CMK (cell line): ENCODE data around the gene ITGB3.
A peak's percentile ranks its signal among the peaks of the same experiment; 100 is the strongest.
"Not testable (repeated sequence)": the region's sequence is repeated elsewhere in the genome, so short reads cannot be mapped to it uniquely, and the experiment has no call there.

ENCODE experiments used
- DNase-seq: peaks from one replicate; pipeline ENCODE4 v3.0.0-alpha.2; 2010; ENCODE audit warnings: low read depth

ITGB3 gene

GRCh38 chr17:47223007-47223406, 30.6 kb upstream of the ITGB3 start:
- DNase-seq, result no peak

GRCh38 chr17:47223460-47223859, 30.2 kb upstream of the ITGB3 start:
- no peak for DNase-seq

GRCh38 chr17:47224077-47224476, 29.6 kb upstream of the ITGB3 start:
- DNase-seq, result not testable (repeated sequence)

- no peak for DNase-seq
Measured at GRCh38 chr17:47224966-47225365, 28.7 kb upstream of the ITGB3 start.

GRCh38 chr17:47225436-47225858, 28.2 kb upstream of the ITGB3 start:
- DNase-seq, result no peak

GRCh38 chr17:47225911-47226688, 27.5 kb upstream of the ITGB3 start:
- DNase-seq, result no peak

GRCh38 chr17:47227862-47228261, 25.8 kb upstream of the ITGB3 start:
- DNase-seq, result no peak

GRCh38 chr17:47229535-47230443, 23.8 kb upstream of the ITGB3 start:
- no peak for DNase-seq

- no peak for DNase-seq
Measured at GRCh38 chr17:47230864-47231263, 22.8 kb upstream of the ITGB3 start.

- DNase-seq, result no peak
Measured at GRCh38 chr17:47231334-47231733, 22.3 kb upstream of the ITGB3 start.

GRCh38 chr17:47231866-47232265, 21.8 kb upstream of the ITGB3 start:
- no peak for DNase-seq

GRCh38 chr17:47232465-47232864, 21.2 kb upstream of the ITGB3 start:
- no peak for DNase-seq

- DNase-seq, result no peak
Measured at GRCh38 chr17:47235506-47235905, 18.1 kb upstream of the ITGB3 start.

GRCh38 chr17:47235923-47236322, 17.7 kb upstream of the ITGB3 start:
- DNase-seq, result no peak

- no peak for DNase-seq
Measured at GRCh38 chr17:47237841-47238240, 15.8 kb upstream of the ITGB3 start.

GRCh38 chr17:47238321-47239010, 15.2 kb upstream of the ITGB3 start:
- DNase-seq, result no peak

GRCh38 chr17:47239619-47239966, 14.0 kb upstream of the ITGB3 start:
- no peak for DNase-seq

- peak; percentile 95 for DNase-seq
Measured at GRCh38 chr17:47239967-47240651, 13.5 kb upstream of the ITGB3 start.

GRCh38 chr17:47240806-47241205, 12.8 kb upstream of the ITGB3 start:
- DNase-seq, result no peak

- DNase-seq, result no peak
Measured at GRCh38 chr17:47242648-47243047, 11.0 kb upstream of the ITGB3 start.

GRCh38 chr17:47243737-47244598, 9.7 kb upstream of the ITGB3 start:
- DNase-seq, result no peak
